ENCODE results near the gene CRIM1.

GRCh38 chr2:36421379-36421778 lies 65.8 kb downstream of the CRIM1 start:
- TF ChIP-seq, protein P1, sequence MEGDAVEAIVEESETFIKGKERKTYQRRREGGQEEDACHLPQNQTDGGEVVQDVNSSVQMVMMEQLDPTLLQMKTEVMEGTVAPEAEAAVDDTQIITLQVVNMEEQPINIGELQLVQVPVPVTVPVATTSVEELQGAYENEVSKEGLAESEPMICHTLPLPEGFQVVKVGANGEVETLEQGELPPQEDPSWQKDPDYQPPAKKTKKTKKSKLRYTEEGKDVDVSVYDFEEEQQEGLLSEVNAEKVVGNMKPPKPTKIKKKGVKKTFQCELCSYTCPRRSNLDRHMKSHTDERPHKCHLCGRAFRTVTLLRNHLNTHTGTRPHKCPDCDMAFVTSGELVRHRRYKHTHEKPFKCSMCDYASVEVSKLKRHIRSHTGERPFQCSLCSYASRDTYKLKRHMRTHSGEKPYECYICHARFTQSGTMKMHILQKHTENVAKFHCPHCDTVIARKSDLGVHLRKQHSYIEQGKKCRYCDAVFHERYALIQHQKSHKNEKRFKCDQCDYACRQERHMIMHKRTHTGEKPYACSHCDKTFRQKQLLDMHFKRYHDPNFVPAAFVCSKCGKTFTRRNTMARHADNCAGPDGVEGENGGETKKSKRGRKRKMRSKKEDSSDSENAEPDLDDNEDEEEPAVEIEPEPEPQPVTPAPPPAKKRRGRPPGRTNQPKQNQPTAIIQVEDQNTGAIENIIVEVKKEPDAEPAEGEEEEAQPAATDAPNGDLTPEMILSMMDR (IDR thresholded peaks at IDR 0.05): no peak
- TF ChIP-seq POLR2A (IDR thresholded peaks at IDR 0.05): no peak

Measured in upper lobe of left lung (tissue), 4 donors.